GM12874 (cell line): Measurements from ENCODE around the gene SVEP1.

Experiments
- CTCF ChIP-seq: IDR thresholded peaks from 2 replicates; pipeline ENCODE4 v1.5.1; 2011; ENCODE audit warnings: low read depth, mild to moderate bottlenecking, control low read depth, low read length, moderate library complexity; ENCODE audit not compliant: insufficient read depth

SVEP1 gene

GRCh38 chr9:110329639-110330230 lies 249.8 kb downstream of the SVEP1 start:
- TF ChIP-seq CTCF = no peak

GRCh38 chr9:110328763-110329162 lies 250.8 kb downstream of the SVEP1 start:
- no peak for TF ChIP-seq CTCF

- TF ChIP-seq CTCF = no peak
Observed at GRCh38 chr9:110327716-110328115, 251.8 kb downstream of the SVEP1 start.

GRCh38 chr9:110323818-110324217 lies 255.7 kb downstream of the SVEP1 start:
- TF ChIP-seq CTCF = no peak

GRCh38 chr9:110320651-110321445 lies 258.7 kb downstream of the SVEP1 start:
- TF ChIP-seq CTCF = no peak

GRCh38 chr9:110319781-110320492 lies 259.6 kb downstream of the SVEP1 start:
- no peak for TF ChIP-seq CTCF

- TF ChIP-seq CTCF = no peak
Observed at GRCh38 chr9:110317911-110318310, 261.6 kb downstream of the SVEP1 start.
